ENCODE data around the gene HOXC5. TPM values are rescaled to one million over a fixed set of nuclear protein-coding genes. Genes with fewer than 3 reads are reported as not detected.
A peak's percentile ranks its signal among the peaks of the same experiment; 100 is the strongest.

The HOXC5 gene
- polyA plus RNA-seq, 2 donors = 0.41 to 0.96 TPM

DNA sequence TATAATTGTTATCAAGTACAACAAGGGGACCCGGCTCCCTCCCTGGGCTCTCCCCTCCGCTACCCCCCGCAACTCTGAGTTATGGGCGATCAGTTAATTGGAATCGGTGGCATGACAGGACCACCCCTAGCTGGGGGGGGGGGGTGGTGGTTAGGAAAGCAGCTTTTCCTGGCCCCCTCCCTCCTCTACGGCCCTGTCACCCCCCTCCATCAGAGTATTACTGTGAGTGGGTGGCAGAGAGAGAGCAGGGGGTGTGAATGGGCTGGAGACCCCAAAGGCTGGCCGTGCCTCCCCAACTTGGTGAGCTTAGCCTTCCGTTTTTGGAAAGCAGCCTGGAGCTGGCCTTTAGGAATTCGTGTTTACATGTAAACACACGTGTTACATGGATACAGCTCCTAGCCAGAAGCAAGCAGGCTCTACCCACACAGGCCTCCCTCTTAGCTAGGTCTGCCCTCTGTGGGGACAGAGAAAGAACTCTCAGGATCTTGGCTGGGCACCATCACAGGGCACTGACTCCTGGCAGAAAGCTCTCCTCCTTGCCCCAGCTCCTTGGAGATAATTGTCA is 19.7 kb downstream of the HOXC5 start:
- H3K27me3 ChIP-seq (ENCODE audit: control insufficient read depth in 1 of 2, insufficient read depth in 2 of 2, low read length in 2 of 2) = no peaks in the 10 kb centered on the region
- H3K27ac ChIP-seq (ENCODE audit: low read depth in 2 of 2, low read length in 1 of 2) = peak overlapping the region; percentile 73 to 91
- 21 to 31% methylated on average over 10 of the region's 10 CpGs for WGBS, 2 donors
- peak overlapping the region in 1 of 2 donors; percentile 91 for H3K4me3 ChIP-seq (ENCODE audit: low read depth in 1 of 2, low read length in 2 of 2)
- H3K9me3 ChIP-seq (ENCODE audit: control insufficient read depth in 2 of 2, insufficient read depth in 1 of 2, low read depth in 1 of 2, low read length in 1 of 2) = no peaks in the 10 kb centered on the region
- peaks cover 3 to 11% of the 10 kb centered on the region in 2 donors for H3K4me1 ChIP-seq (ENCODE audit: control insufficient read depth in 2 of 2, insufficient read depth in 2 of 2, low read length in 1 of 2)
- no peaks in the 10 kb centered on the region for H3K36me3 ChIP-seq (ENCODE audit: control insufficient read depth in 2 of 2, insufficient read depth in 2 of 2, low read length in 1 of 2)

DNA sequence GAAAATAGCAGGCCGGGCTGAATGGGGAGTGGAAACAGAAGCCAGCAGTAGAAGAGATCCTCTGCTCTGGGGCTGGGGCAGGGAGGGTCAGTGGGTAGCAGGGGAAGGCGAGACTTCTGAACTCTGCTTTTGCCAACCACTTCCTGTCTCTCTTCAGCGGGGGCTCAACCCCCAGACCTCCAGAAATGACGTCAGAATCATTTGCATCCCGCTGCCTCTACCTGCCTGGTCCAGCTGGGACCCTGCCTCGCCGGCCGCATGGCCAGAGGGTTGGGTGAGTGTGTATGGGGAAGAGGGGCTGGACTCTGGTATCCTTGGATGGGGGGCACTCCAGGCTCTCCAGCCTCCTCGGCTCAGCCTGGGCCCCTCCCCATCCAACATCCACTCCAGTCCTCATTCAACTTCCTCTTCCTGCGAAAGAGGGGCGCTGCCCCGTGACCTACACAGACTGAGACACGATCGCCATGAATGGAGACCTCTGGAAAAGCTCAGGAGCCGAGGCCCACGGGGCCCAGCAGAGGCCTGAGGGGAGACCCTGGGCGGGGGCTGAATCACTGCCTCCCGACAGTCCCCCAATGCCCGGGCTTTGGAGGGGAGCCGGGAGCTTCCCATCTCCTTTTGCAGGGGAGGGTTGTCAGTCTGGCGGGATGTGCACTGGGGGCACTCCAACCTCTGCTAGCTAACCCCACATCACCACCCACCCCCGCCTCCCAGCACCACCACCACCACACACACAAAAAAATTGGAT is 20.3 kb downstream of the HOXC5 start:
- Histone ChIP-seq H3K36me3 (ENCODE audit: control insufficient read depth in 2 of 2, insufficient read depth in 2 of 2, low read length in 1 of 2) (no peaks in the 10 kb centered on the region), H3K9me3 (ENCODE audit: control insufficient read depth in 2 of 2, insufficient read depth in 1 of 2, low read depth in 1 of 2, low read length in 1 of 2) (no peaks in the 10 kb centered on the region), H3K27me3 (ENCODE audit: control insufficient read depth in 1 of 2, insufficient read depth in 2 of 2, low read length in 2 of 2) (no peaks in the 10 kb centered on the region), H3K27ac (ENCODE audit: low read depth in 2 of 2, low read length in 1 of 2) (peak overlapping the region; percentile 73 to 91), H3K4me3 (ENCODE audit: low read depth in 1 of 2, low read length in 2 of 2) (peak overlapping the region; percentile 61 to 91), H3K4me1 (ENCODE audit: control insufficient read depth in 2 of 2, insufficient read depth in 2 of 2, low read length in 1 of 2) (peaks cover 0 to 11% of the 10 kb centered on the region in 2 donors)
- WGBS, 2 donors = 4 to 9% methylated on average over 22 of the region's 22 CpGs

DNA sequence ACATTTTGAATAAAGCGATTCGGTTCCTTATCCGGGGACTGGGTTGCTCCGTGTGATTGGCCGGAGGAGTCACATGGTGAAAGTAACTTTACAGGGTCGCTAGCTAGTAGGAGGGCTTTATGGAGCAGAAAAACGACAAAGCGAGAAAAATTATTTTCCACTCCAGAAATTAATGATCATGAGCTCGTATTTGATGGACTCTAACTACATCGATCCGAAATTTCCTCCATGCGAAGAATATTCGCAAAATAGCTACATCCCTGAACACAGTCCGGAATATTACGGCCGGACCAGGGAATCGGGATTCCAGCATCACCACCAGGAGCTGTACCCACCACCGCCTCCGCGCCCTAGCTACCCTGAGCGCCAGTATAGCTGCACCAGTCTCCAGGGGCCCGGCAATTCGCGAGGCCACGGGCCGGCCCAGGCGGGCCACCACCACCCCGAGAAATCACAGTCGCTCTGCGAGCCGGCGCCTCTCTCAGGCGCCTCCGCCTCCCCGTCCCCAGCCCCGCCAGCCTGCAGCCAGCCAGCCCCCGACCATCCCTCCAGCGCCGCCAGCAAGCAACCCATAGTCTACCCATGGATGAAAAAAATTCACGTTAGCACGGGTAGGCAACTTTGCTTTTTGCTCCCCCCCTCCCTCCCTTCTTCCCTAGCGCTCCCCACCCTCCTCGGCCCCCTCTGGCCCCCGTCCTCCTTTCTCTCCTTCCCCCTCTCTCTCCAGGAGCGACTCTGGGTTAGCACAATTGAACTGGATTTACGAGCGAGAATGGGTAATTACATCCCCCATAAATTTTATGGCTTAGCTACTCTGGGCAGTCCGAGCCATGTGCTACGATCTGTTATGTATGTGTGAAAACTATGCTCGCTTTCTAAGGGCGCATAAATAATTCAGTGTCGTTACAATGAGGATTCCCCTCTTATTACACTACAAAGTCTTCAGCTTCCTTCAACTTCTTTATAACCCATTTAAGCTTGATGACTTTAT is 21.2 kb downstream of the HOXC5 start, which contains the start of gene HOXC4:
HOXC4 (plus strand) TSS at position 85 of the 991 bp plus-strand sequence; CDS start at position 173, 88 bp downstream.
- 2 to 3% methylated on average over 49 to 52 of the region's 52 CpGs for WGBS, 2 donors
- Histone ChIP-seq H3K9me3 (ENCODE audit: control insufficient read depth in 2 of 2, insufficient read depth in 1 of 2, low read depth in 1 of 2, low read length in 1 of 2) (no peaks in the 10 kb centered on the region), H3K36me3 (ENCODE audit: control insufficient read depth in 2 of 2, insufficient read depth in 2 of 2, low read length in 1 of 2) (no peaks in the 10 kb centered on the region), H3K4me1 (ENCODE audit: control insufficient read depth in 2 of 2, insufficient read depth in 2 of 2, low read length in 1 of 2) (peaks cover 0 to 11% of the 10 kb centered on the region in 2 donors), H3K27me3 (ENCODE audit: control insufficient read depth in 1 of 2, insufficient read depth in 2 of 2, low read length in 2 of 2) (no peaks in the 10 kb centered on the region), H3K27ac (ENCODE audit: low read depth in 2 of 2, low read length in 1 of 2) (peak within 1 kb of the TSS; percentile 73 to 91), H3K4me3 (ENCODE audit: low read depth in 1 of 2, low read length in 2 of 2) (peak within 1 kb of the TSS; percentile 61 to 91)

DNA sequence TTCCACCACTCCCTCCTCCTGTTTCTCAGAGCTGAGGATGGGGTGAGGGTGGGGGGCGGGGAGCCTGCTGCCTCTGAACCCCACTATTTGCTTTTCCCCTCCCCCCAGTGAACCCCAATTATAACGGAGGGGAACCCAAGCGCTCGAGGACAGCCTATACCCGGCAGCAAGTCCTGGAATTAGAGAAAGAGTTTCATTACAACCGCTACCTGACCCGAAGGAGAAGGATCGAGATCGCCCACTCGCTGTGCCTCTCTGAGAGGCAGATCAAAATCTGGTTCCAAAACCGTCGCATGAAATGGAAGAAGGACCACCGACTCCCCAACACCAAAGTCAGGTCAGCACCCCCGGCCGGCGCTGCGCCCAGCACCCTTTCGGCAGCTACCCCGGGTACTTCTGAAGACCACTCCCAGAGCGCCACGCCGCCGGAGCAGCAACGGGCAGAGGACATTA is 21.9 kb downstream of the HOXC5 start:
- Histone ChIP-seq H3K9me3 (ENCODE audit: control insufficient read depth in 2 of 2, insufficient read depth in 1 of 2, low read depth in 1 of 2, low read length in 1 of 2) (no peaks in the 10 kb centered on the region), H3K4me1 (ENCODE audit: control insufficient read depth in 2 of 2, insufficient read depth in 2 of 2, low read length in 1 of 2) (peaks cover 0 to 11% of the 10 kb centered on the region in 2 donors), H3K36me3 (ENCODE audit: control insufficient read depth in 2 of 2, insufficient read depth in 2 of 2, low read length in 1 of 2) (no peaks in the 10 kb centered on the region), H3K4me3 (ENCODE audit: low read depth in 1 of 2, low read length in 2 of 2) (peak overlapping the region; percentile 61 to 91), H3K27me3 (ENCODE audit: control insufficient read depth in 1 of 2, insufficient read depth in 2 of 2, low read length in 2 of 2) (no peaks in the 10 kb centered on the region), H3K27ac (ENCODE audit: low read depth in 2 of 2, low read length in 1 of 2) (peak overlapping the region in 1 of 2 donors; percentile 40)
- WGBS, 2 donors = 14 to 17% methylated on average over 24 of the region's 24 CpGs

- H3K27me3 ChIP-seq (ENCODE audit: control insufficient read depth in 1 of 2, insufficient read depth in 2 of 2, low read length in 2 of 2) = peaks cover 0 to 2% of the 10 kb centered on the region in 2 donors
- H3K36me3 ChIP-seq (ENCODE audit: control insufficient read depth in 2 of 2, insufficient read depth in 2 of 2, low read length in 1 of 2) = no peaks in the 10 kb centered on the region
- H3K4me3 ChIP-seq (ENCODE audit: low read depth in 1 of 2, low read length in 2 of 2) = no peak overlapping the region
- H3K27ac ChIP-seq (ENCODE audit: low read depth in 2 of 2, low read length in 1 of 2) = no peak overlapping the region
- 47 to 58% methylated on average over 2 of the region's 2 CpGs for WGBS, 2 donors
- peaks cover 0 to 11% of the 10 kb centered on the region in 2 donors for H3K4me1 ChIP-seq (ENCODE audit: control insufficient read depth in 2 of 2, insufficient read depth in 2 of 2, low read length in 1 of 2)
- no peaks in the 10 kb centered on the region for H3K9me3 ChIP-seq (ENCODE audit: control insufficient read depth in 2 of 2, insufficient read depth in 1 of 2, low read depth in 1 of 2, low read length in 1 of 2)
These were observed 22.7 kb downstream of the HOXC5 start for GRCh38 chr12:54055552-54055951.

GRCh38 chr12:54056110-54056509 is 23.3 kb downstream of the HOXC5 start:
- Histone ChIP-seq H3K27ac (ENCODE audit: low read depth in 2 of 2, low read length in 1 of 2) (no peak overlapping the region), H3K4me3 (ENCODE audit: low read depth in 1 of 2, low read length in 2 of 2) (no peak overlapping the region), H3K4me1 (ENCODE audit: control insufficient read depth in 2 of 2, insufficient read depth in 2 of 2, low read length in 1 of 2) (peaks cover 0 to 11% of the 10 kb centered on the region in 2 donors), H3K27me3 (ENCODE audit: control insufficient read depth in 1 of 2, insufficient read depth in 2 of 2, low read length in 2 of 2) (peaks cover 0 to 2% of the 10 kb centered on the region in 2 donors), H3K36me3 (ENCODE audit: control insufficient read depth in 2 of 2, insufficient read depth in 2 of 2, low read length in 1 of 2) (no peaks in the 10 kb centered on the region), H3K9me3 (ENCODE audit: control insufficient read depth in 2 of 2, insufficient read depth in 1 of 2, low read depth in 1 of 2, low read length in 1 of 2) (no peaks in the 10 kb centered on the region)

DNA sequence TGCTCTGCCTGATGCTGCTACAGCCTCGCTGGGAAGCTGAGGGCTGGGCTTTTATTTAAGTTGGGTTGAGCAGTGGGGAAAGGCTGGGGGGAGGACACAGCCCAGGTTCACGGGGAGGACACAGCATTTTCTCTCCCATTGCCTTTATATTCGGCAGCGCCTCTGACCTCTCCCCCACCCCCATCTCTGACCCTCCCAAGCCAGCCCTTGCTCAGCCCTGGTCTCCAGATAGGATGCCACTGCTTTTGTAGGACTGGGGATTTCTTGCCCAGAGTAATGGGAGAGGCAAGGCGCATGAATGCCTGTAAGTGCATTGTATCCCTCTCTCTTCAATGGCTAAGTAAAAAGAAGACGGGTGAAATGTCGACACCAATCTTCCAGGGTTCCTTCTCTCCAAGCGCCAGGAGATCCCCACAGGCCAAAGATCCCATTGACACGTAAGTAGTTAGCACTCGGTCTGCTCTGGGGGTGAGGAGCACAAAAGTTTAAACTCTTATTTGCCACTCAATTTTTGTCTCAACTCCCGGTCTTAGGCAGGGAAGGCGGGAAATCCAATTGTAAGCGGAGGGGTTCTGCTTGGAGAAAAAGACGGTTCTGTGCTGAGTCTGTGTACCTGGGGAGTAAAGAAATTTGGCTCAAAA is 25.4 kb downstream of the HOXC5 start:
- no peak overlapping the region for H3K4me3 ChIP-seq (ENCODE audit: low read depth in 1 of 2, low read length in 2 of 2)
- no peak overlapping the region for H3K27ac ChIP-seq (ENCODE audit: low read depth in 2 of 2, low read length in 1 of 2)
- peaks cover 0 to 2% of the 10 kb centered on the region in 2 donors for H3K27me3 ChIP-seq (ENCODE audit: control insufficient read depth in 1 of 2, insufficient read depth in 2 of 2, low read length in 2 of 2)
- H3K9me3 ChIP-seq (ENCODE audit: control insufficient read depth in 2 of 2, insufficient read depth in 1 of 2, low read depth in 1 of 2, low read length in 1 of 2) = no peaks in the 10 kb centered on the region
- whole genome bisulfite sequencing, 2 donors = 71 to 76% methylated on average over 14 of the region's 14 CpGs
- H3K4me1 ChIP-seq (ENCODE audit: control insufficient read depth in 2 of 2, insufficient read depth in 2 of 2, low read length in 1 of 2) = peaks cover 0 to 5% of the 10 kb centered on the region in 2 donors
- H3K36me3 ChIP-seq (ENCODE audit: control insufficient read depth in 2 of 2, insufficient read depth in 2 of 2, low read length in 1 of 2) = no peaks in the 10 kb centered on the region

DNA sequence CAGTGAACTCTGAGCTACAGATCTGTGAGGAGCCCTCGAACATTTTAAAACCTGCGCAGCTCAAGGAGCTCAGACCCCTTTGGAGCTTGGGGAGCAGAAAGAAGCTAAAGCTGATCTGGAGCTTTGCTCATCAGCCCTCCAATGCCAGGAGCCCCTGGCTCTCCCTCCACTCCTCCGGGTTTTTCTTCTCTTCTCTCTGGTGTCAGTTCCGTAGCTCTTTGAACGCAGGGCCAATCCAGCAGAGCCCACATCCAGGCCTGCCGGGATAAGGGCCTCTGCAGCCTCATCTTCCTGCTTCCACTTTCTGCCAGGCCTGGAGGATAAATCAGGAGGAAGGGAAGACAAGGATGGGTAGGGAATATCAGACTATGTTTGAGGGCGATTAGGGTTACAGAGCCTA is 26.8 kb downstream of the HOXC5 start:
- Histone ChIP-seq H3K4me1 (ENCODE audit: control insufficient read depth in 2 of 2, insufficient read depth in 2 of 2, low read length in 1 of 2) (no peaks in the 10 kb centered on the region), H3K27me3 (ENCODE audit: control insufficient read depth in 1 of 2, insufficient read depth in 2 of 2, low read length in 2 of 2) (peaks cover 0 to 2% of the 10 kb centered on the region in 2 donors), H3K4me3 (ENCODE audit: low read depth in 1 of 2, low read length in 2 of 2) (no peak overlapping the region), H3K36me3 (ENCODE audit: control insufficient read depth in 2 of 2, insufficient read depth in 2 of 2, low read length in 1 of 2) (no peaks in the 10 kb centered on the region), H3K9me3 (ENCODE audit: control insufficient read depth in 2 of 2, insufficient read depth in 1 of 2, low read depth in 1 of 2, low read length in 1 of 2) (no peaks in the 10 kb centered on the region), H3K27ac (ENCODE audit: low read depth in 2 of 2, low read length in 1 of 2) (no peak overlapping the region)
- 41 to 63% methylated on average over 7 of the region's 7 CpGs for WGBS, 2 donors

Data from esophagus (tissue), 2 donors.